ACHN (cell line): ENCODE results near the gene FRMD3.

Experiments used
- DNase-seq: peaks from one replicate; pipeline ENCODE4 v3.0.0-alpha.2; 2015
- in situ Hi-C: cut with HindIII; loops from 2 replicates; pipeline ENCODE4 v1.10.0; 2017; ENCODE audit warnings: low sequenced_read_pairs, low pct_ligation_motif_present, low pct_unique_long_range_greater_than_20kb

FRMD3 gene

GRCh38 chr9:83538172-83538889, at the start of gene FRMD3:
Gene FRMD3, minus strand, starts transcription at chr9:83538401. Its CDS starts 170 bp downstream, at chr9:83538231.
- peak; percentile 41 for DNase-seq
- in situ Hi-C loops = no loop called here

GRCh38 chr9:83584995-83585394, 46.8 kb upstream of the FRMD3 start:
- in situ Hi-C loops = no loop called here
- no peak for DNase-seq

GRCh38 chr9:83583151-83584014, 45.2 kb upstream of the FRMD3 start:
- DNase-seq = peak; percentile 63
- in situ Hi-C loops = no loop called here

GRCh38 chr9:83582029-83582428, 43.8 kb upstream of the FRMD3 start:
- DNase-seq = no peak
- in situ Hi-C loops = no loop called here

- in situ Hi-C loops = no loop called here
- no peak for DNase-seq
Observed at GRCh38 chr9:83574482-83574881, 36.3 kb upstream of the FRMD3 start.

GRCh38 chr9:83572524-83572923, 34.3 kb upstream of the FRMD3 start:
- DNase-seq = no peak
- in situ Hi-C loops = no loop called here

GRCh38 chr9:83570359-83570758, 32.2 kb upstream of the FRMD3 start:
- DNase-seq = no peak
- in situ Hi-C loops = no loop called here

GRCh38 chr9:83569326-83569725, 31.1 kb upstream of the FRMD3 start:
- in situ Hi-C loops = no loop called here

GRCh38 chr9:83563360-83563759, 25.2 kb upstream of the FRMD3 start:
- in situ Hi-C loops = no loop called here

More at GRCh38 chr9:83569326-83569725, 31.1 kb upstream of the FRMD3 start:
- DNase-seq = no peak

GRCh38 chr9:83560169-83560826, 22.1 kb upstream of the FRMD3 start:
- DNase-seq = no peak
- in situ Hi-C loops = no loop called here

More at GRCh38 chr9:83563360-83563759, 25.2 kb upstream of the FRMD3 start:
- DNase-seq = no peak

- no peak for DNase-seq
- in situ Hi-C loops = no loop called here
Observed at GRCh38 chr9:83557771-83558170, 19.6 kb upstream of the FRMD3 start.

- in situ Hi-C loops = no loop called here
- DNase-seq = no peak
Observed at GRCh38 chr9:83557317-83557716, 19.1 kb upstream of the FRMD3 start.

- no peak for DNase-seq
- in situ Hi-C loops = no loop called here
Observed at GRCh38 chr9:83554278-83554677, 16.1 kb upstream of the FRMD3 start.

GRCh38 chr9:83544002-83544698, 5.9 kb upstream of the FRMD3 start:
- DNase-seq = peak; percentile 70
- in situ Hi-C loops = no loop called here

- in situ Hi-C loops = no loop called here
Observed at GRCh38 chr9:83538890-83539238, 663 bp upstream of the FRMD3 start.

GRCh38 chr9:83537331-83538171, 650 bp downstream of the FRMD3 start:
- in situ Hi-C loops = no loop called here

More at GRCh38 chr9:83538890-83539238, 663 bp upstream of the FRMD3 start:
- no peak for DNase-seq

GRCh38 chr9:83536332-83536731, 1.9 kb downstream of the FRMD3 start:
- DNase-seq = no peak
- in situ Hi-C loops = no loop called here

More at GRCh38 chr9:83537331-83538171, 650 bp downstream of the FRMD3 start:
- DNase-seq = no peak

GRCh38 chr9:83535736-83536135, 2.5 kb downstream of the FRMD3 start:
- no peak for DNase-seq
- in situ Hi-C loops = no loop called here
